HTERT RPE-1 (cell line): ENCODE data around the gene MBNL2.
"Not testable (repeated sequence)": the region's sequence is repeated elsewhere in the genome, so short reads cannot be mapped to it uniquely, and the experiment has no call there.

Source experiments
- in situ Hi-C: fragments of 300-500 bp; cut with MboI; formaldehyde crosslinking; loops from 4 replicates; pipeline ENCODE4 v1.14.3; 2020; ENCODE audit warnings: low sequenced_read_pairs

Gene MBNL2

DNA sequence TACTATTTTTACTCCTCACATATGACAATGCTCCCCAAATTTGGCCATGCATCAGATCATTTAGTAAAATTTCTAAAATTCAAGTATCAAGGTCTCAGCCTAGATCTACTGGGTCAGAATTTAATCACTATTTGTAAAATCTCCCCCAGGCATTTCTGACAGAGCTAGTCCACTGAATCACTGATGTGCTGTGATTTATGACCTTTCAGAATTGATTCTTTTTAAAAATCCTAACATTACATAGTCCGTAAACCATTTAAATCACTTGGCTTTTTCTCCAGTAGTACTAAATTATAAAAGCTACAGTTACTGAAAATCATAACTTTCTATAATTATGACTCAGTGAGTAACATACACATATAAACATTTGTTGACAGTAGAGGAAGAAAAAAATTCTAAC lies 119.0 kb downstream of the MBNL2 start:
- in situ Hi-C loops = no loop called here

GRCh38 chr13:97342136-97342535 lies 120.0 kb downstream of the MBNL2 start:
- in situ Hi-C loops = no loop called here

DNA sequence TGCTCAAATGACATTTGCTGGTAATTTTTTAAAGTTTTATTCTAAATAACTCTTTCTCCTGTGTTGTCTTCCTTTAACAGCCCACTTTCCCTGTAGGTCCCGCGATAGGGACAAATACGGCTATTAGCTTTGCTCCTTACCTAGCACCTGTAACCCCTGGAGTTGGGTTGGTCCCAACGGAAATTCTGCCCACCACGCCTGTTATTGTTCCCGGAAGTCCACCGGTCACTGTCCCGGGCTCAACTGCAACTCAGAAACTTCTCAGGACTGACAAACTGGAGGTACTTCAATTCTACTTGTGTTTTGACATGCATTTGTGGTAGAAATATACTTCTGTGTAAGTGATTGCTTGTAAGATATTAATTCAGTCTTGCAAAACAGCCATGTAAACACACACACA lies 120.8 kb downstream of the MBNL2 start:
- in situ Hi-C loops = no loop called here

DNA sequence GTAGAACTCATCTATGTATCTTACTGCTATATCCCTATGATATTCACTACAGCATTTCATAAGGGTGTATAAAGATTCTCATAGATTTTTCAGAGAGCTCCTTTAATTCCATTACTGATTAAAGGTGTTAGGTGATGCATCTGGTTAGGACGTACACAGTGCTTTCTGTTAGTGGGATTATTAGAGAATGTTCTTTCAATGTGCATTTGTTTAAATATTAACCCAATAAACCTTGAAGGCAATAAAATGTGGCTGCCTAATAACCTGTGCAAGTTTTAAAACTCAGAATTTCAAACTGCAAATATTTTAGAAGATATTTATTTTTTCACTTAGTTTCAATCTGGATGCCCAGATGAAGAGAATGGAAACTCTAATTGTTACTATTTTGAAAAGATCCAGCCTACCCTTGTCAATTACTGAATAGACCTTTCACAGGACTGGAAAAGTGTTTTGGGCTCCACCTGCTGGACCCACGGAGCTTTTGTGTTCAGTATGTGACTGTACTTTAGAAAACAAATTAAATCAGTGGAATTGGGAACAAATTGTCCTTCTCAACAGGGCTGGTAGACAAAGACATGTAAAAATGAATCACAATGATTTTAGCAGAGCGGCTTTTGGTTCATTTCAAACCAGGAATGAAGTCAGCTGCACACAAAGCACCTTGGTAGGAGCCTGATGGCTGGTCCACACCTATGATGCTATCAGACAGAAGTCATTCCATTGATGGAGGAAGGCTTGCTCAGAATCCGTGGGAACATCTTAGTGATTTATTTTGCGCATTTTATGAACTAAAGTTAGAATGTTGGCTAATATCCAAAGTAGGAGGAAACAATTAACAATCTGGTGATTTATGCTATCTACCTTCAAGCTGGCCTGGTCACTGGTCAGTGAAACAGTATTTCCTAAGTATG lies 122.4 kb downstream of the MBNL2 start:
- in situ Hi-C loops = no loop called here

- in situ Hi-C loops = no loop called here
These were observed 124.0 kb downstream of the MBNL2 start for GRCh38 chr13:97346097-97346496.

DNA sequence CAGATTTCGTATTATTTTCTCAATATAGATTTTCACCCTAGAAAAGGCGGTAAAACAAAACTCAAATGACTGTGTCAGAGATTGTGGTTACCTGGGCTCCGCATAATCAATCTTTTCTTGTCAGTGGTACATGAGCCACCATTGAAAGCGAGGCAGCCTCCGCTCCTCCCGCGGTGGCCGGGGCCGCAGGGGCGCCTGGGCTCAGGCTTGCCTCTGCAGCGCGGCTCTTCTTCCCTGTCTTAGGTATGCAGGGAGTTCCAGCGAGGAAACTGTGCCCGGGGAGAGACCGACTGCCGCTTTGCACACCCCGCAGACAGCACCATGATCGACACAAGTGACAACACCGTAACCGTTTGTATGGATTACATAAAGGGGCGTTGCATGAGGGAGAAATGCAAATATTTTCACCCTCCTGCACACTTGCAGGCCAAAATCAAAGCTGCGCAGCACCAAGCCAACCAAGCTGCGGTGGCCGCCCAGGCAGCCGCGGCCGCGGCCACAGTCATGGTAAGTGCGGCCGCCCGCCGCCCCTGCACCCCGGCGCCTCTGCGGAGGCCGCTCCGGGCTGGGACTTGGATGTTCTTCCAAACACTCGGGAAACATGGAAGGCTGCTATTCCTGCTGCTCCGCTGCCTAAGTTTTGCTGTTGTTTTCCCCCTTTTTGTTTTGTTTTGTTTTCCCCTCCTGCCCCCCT lies 124.6 kb downstream of the MBNL2 start:
- in situ Hi-C loops = no loop called here

DNA sequence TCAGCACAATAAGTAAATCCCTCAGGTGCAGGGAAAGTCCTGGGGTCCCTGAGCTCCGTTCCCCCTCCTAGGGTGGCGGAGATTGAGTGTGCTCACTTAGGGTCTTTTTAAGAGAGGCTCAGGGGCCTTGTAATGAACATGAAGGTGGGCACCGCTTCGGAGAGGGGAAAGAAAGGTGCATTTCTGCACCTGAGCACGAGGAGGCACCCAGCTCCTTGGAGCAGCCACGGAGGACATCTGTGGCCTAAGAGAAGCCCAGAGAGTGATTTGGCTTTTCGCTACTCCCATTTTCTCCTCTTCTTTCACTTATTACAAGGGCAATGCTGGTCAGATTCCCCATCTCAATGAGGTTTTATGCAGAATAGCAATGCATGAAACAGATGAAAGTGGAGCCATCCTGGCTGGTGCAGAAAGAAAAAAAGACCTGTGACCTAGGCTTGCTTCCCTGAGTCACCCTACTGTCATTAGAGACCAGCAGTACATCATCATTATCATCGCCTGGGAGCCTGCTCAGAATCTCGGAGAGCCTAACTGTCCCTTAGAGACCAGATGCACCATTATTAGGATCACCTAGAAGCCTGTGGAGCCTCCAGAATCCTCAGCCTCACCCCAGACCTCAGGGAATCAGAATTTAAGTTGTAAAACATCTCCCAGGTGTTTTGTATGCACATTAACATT lies 125.3 kb downstream of the MBNL2 start:
- in situ Hi-C loops = no loop called here

DNA sequence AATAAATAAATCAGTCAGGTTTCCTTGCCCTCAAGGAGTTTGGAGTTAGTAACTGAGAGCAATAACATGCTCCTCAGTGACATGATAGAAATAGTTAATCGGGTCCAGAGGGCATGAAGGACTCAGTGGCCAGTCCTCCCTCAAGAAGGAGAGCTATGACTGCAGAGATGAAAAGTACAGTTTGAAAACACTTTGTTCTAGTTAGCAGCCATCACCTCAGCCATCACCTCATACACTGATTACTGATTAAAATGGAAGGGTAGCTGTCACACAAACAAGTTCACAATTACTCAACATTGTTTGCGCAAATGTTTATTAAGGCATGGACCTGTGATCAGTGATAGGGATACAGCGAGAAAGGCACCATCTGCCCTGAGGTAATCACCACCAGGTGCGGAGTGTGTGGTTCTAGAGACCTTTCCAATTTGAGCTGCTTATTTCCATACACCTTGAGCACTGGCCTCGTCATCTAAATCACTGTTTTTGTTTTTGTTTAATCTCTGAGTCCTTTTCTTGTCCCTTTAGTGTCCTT lies 126.5 kb downstream of the MBNL2 start:
- in situ Hi-C loops = no loop called here

DNA sequence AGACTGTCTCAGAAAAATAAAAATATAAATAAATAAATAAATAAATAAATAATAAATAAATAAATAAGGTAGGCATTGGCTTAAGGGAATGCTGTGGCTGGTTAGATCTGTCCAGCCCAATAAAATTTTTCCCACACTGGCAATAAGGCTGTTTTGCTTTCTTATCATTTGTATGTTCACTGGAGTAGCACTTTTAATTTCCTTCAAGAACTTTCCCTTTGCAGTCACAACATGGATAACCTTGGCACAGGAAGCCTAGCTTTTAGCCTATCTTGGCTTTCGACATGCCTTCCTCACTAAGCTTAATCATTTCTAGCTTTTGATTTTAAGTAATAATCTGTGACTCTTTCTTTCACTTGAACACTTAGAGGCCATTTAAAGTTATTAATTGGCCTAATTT lies 129.9 kb downstream of the MBNL2 start:
- in situ Hi-C loops = not testable (repeated sequence)

DNA sequence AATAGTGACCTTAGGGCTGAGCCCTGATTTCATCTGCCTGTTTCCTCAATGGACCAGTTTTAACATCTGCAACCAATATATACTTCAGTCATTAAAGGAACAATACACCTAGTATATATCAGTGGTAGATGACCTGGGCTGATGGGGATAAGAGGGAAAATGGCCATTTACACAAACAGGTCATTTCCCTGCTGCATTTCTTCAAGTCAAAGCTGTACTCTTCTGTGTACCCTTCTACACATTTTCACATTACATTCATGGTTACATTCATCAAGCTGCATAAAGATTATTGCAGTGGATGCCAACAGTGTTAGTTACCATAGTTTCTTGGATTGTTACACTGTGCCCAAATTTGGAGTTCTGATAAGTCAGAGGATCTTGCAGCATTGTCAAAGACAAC lies 130.7 kb downstream of the MBNL2 start:
- in situ Hi-C loops = no loop called here

- in situ Hi-C loops = no loop called here
These were observed 132.0 kb downstream of the MBNL2 start for GRCh38 chr13:97353927-97354675.

DNA sequence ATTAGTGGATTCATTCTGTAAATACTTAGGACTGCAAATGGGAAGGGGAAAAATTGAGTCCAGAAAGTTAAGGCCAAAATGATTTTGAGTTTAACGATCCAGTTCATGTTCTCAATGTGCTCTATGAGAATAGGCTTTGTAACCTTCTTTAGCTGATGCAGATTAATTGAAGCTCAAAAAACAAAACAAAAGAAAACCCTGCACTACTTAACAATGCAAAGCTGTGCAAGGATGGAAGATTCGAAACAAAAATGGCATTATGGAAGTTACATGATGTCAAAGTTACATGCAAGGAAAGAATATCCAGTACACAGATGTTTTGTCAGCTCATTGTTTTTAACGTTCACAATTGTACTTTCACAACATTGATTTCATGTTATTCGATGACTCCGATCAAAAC lies 132.7 kb downstream of the MBNL2 start:
- in situ Hi-C loops = no loop called here

DNA sequence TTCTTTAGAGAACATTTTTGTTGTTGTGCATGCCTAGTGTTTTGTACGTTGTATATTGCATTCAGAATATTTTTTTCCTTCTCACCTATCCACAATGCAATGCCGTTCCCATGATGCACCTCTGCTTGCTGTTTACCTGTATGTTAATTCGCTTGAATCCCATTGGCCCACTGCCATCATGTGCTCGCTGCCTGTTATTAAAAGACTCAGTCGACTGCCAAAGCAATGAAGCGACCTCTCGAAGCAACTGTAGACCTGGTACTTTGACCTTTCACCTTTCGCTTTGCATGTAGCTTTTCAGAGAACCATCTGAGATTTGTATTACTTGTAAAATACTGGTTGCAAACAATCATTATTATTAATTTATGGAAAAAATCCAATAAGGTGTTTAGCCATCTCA lies 134.5 kb downstream of the MBNL2 start:
- in situ Hi-C loops = no loop called here

DNA sequence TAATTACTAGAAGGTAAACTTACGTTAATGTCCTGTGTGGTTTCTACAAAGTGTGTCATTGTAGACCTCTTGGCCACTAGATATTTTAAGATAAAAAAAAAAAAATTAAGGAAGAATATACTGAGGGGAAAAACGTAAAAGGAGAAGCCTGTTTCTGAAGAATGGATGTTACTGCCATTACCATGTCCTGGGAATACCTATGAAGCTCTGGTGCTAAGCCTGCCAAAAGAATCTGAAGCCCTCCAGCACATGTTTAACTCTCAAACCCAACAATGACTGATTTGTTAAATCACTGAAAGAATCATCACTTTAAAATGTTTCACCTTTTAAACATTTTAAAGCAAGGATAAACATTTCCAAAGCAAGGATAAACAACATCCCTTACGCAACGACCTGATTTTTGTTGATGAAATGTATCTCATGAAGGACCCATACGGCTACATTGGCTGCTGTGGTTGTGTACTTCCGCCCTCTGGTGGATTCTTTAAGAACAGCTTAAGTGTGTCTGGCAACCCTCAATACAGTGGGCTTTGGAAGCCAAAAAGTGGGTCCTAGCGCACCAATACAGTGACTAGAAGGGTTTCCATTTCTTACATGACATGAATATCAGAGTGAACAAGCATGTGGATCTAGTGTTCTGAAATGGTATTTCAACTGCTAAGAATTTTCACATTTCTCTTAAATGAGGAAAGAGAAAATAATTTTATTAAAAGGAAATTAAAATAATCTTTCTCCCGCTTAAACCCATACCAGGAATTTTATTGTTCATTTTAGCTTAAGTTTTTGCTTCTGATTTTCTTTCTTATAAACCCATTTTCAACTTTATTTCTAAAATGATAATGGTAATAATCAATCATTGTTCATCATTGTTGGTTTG lies 137.3 kb downstream of the MBNL2 start:
- in situ Hi-C loops = no loop called here

GRCh38 chr13:97360610-97361009 lies 138.5 kb downstream of the MBNL2 start:
- in situ Hi-C loops = no loop called here

DNA sequence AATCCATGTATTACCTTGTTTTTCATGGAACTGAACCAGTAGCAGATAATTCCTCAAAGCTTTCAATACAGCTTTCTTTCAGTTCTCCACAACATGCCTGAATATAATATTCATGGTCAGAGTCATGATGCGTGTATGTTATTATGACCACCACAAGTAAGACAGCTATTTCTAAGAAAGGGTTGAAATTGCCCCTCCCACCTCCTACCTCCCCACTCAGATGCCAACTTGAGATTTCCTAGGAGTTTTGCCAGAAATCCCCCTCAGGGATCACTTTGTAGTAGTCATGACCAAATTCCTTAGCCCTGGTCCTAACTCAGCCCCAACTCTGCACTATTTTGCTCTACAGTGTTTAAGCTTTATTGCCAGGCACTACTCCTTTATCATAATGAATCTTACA lies 141.9 kb downstream of the MBNL2 start:
- in situ Hi-C loops = no loop called here

- in situ Hi-C loops = no loop called here
These were observed 142.7 kb downstream of the MBNL2 start for GRCh38 chr13:97364827-97365226.

DNA sequence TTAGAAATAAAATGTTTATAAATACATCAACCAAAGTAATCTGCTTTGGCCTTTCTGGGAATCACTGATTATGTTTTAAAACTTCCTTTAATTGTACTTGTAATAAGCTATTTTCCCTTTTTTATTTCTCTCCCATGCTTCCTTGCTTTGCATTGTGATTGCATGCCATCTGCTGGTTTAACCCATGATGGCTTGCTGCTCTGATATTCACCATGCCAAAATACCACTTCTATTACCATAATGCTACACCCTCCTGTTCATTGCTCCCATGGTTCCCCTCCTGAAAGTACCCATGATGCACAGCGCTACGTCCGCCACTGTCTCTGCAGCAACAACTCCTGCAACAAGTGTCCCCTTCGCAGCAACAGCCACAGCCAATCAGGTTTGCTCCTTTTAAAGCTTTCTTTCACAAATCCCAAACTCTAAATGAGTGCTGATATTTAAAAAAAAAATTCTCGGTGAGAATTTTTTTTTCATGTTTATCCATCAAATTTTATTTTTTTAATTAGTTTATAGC lies 144.1 kb downstream of the MBNL2 start:
- in situ Hi-C loops = no loop called here

DNA sequence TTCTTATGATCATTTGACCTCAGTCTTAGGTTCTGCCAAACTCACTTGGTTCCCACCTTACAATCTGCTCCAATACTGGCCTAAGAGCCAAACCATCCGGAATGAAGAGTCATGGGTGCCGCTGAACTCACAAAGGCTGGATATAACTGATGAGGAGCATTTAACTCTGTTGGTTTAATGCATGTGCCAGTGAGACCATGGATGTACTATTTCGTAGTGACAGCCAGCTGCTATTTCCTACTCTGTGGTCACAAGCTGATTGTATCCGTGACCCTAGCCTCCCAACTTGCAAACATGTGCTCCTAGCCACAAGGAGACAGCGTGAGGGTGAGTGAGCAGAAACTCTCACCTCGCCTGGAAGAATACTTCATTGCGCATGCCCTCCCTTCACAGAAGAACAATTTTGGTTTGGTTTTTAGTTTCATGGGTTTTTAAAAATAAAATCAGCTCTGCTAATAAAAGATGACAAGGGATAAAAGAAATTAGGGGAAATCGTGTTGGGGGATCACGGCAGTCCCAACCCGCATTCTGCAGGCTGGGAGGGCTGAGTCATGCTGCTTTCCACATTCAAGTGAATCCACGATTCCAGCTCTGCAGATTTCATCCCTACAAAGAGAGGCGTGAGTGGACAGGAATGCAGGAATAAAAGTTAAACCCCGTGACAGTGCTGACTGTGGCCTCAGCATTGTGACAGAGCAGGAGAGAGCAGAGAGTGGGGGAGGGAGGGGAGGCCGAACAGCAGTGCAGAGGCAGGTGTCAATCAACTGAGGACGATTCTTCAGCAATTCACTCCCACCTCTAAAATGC lies 145.1 kb downstream of the MBNL2 start:
- in situ Hi-C loops = no loop called here
